SK-N-MC (cell line): Measurements from ENCODE around the gene CXCL6.

Experiments
- EZH2 ChIP-seq: fragments of 200-600 bp; sonication (generic); IDR thresholded peaks from one replicate; pipeline ENCODE4 v1.6.1; 2017; ENCODE audit warnings: antibody characterized with exemption
- FOXP2 ChIP-seq: optimal IDR thresholded peaks from 2 replicates; pipeline ENCODE3; 2011; ENCODE audit warnings: mild to moderate bottlenecking, moderate library complexity; ENCODE audit not compliant: insufficient read depth; ENCODE audit errors: extremely low read length, control extremely low read depth
- POLR2AphosphoS5 ChIP-seq: IDR thresholded peaks from 2 replicates; pipeline ENCODE4 v1.6.1; 2012; ENCODE audit warnings: mild to moderate bottlenecking, low read depth, low read length, borderline replicate concordance

DNA sequence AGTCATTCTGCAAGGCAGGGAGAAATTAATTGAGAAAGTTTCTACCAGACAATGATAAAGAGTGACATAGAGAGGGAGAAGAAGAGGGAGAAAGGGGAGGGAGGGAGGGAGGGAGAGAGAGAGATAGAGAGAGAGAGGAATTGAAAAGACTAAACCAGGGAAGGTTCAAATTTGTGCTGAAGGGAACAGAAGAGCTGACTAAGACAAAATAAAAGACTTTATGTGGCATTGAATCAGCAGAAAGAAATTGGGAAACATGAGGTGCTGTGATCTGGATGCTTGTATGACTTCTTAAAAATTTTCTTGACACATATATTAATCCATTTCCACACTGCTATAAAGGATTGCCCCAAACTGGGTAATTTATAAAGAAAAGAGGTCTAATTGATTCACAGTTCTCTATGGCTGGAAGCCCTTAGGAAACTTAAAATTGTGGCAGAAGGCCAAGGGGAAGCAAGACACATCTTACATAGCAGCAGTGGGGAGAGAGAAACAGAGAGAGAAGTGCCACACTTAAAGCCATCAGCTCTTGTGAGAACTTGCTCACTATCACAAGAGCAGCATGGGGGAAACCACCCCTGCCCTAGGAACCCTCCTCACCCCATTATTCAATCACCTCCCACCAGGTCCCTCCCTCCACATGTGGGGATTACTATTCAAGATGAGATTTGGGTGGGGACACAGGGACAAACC is 13.5 kb upstream of the CXCL6 start:
- TF ChIP-seq EZH2 = no peak
- TF ChIP-seq POLR2AphosphoS5 = no peak
- TF ChIP-seq FOXP2 = no peak
